Measurements from ENCODE around the gene SIGLEC7. TPM values are rescaled to one million over a fixed set of nuclear protein-coding genes. Genes with fewer than 3 reads are reported as not detected.

SIGLEC7 gene
- total and polyA plus RNA-seq, 9 donors = 0.38 to 3.7 (median 1.5) TPM; not detected in 2

GRCh38 chr19:51096473-51097165 lies 45.5 kb upstream of the SIGLEC7 start:
- no peak for TF ChIP-seq POLR2A (IDR thresholded peaks at IDR 0.05)
- TF ChIP-seq EP300 (IDR thresholded peaks at IDR 0.05) = no peak
- no peak for TF ChIP-seq CTCF (IDR thresholded peaks at IDR 0.05)
- H3K4me3 ChIP-seq = no peak overlapping the region
- peaks cover 14% of the 10 kb centered on the region for H3K4me1 ChIP-seq (ENCODE audit: insufficient read depth)
- intact Hi-C loops (cut with DNase I) = loop anchor here in 2 of 4 donors (2.0 to 10.0 kb wide), 4 partner anchors 74 to 169 kb away; no protein-coding TSS in a partner anchor
- H3K27me3 ChIP-seq = no peaks in the 10 kb centered on the region
- H3K27ac ChIP-seq = no peak overlapping the region
- H3K36me3 ChIP-seq = no peaks in the 10 kb centered on the region
- 80 to 84% (median 83%) methylated on average over 6 of the region's 6 CpGs for WGBS, 3 donors
- no peaks in the 10 kb centered on the region for H3K9me3 ChIP-seq
- DNase-seq = no peak

- H3K4me3 ChIP-seq = no peak overlapping the region
- no peak overlapping the region for H3K27ac ChIP-seq
- peak; percentile 67 to 78 (median 73) for DNase-seq
- WGBS, 3 donors = 10 to 17% (median 10%) methylated on average over 8 of the region's 8 CpGs
- TF ChIP-seq POLR2A (IDR thresholded peaks at IDR 0.05) (no peak), EP300 (IDR thresholded peaks at IDR 0.05) (no peak), CTCF (IDR thresholded peaks at IDR 0.05) (peak; percentile 9 to 41 (median 20))
- H3K9me3 ChIP-seq = no peaks in the 10 kb centered on the region
- H3K36me3 ChIP-seq = no peaks in the 10 kb centered on the region
- H3K4me1 ChIP-seq (ENCODE audit: insufficient read depth) = peaks cover 14% of the 10 kb centered on the region
- H3K27me3 ChIP-seq = no peaks in the 10 kb centered on the region
- intact Hi-C loops (cut with DNase I) = loop anchor here in 2 of 4 donors (2.0 to 10.0 kb wide), 4 partner anchors 74 to 170 kb away; no protein-coding TSS in a partner anchor
Measured at GRCh38 chr19:51097166-51097738, 44.8 kb upstream of the SIGLEC7 start.

DNA sequence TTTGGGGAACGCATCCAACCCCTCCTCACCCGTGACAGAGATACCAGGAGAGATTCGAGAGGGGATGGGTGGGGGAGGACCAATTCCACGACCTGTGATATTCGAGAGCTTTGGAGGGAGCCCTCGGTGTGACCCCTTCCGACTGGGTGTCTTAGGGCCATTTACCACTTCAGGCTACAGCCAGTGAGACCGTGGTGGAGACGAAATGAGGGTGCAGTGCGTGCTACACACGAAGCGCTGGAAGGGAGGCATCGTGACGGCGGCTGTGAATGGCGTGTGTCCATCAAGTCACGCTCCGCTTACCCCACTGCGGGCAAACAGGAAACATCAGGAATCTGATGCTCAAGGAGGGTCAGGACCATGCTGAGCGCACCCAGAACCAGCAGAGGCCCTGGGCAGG lies 44.3 kb upstream of the SIGLEC7 start:
- intact Hi-C loops (cut with DNase I) = loop anchor here in 2 of 4 donors (2.0 to 10.0 kb wide), 4 partner anchors 75 to 170 kb away; no protein-coding TSS in a partner anchor
- H3K4me1 ChIP-seq (ENCODE audit: insufficient read depth) = peaks cover 17% of the 10 kb centered on the region
- TF ChIP-seq CTCF (IDR thresholded peaks at IDR 0.05) = no peak
- no peak for TF ChIP-seq EP300 (IDR thresholded peaks at IDR 0.05)
- TF ChIP-seq POLR2A (IDR thresholded peaks at IDR 0.05) = no peak
- H3K4me3 ChIP-seq = no peak overlapping the region
- DNase-seq = no peak
- no peaks in the 10 kb centered on the region for H3K27me3 ChIP-seq
- H3K36me3 ChIP-seq = no peaks in the 10 kb centered on the region
- no peaks in the 10 kb centered on the region for H3K9me3 ChIP-seq
- no peak overlapping the region for H3K27ac ChIP-seq
- WGBS, 3 donors = 79 to 84% (median 84%) methylated on average over 20 of the region's 20 CpGs

DNA sequence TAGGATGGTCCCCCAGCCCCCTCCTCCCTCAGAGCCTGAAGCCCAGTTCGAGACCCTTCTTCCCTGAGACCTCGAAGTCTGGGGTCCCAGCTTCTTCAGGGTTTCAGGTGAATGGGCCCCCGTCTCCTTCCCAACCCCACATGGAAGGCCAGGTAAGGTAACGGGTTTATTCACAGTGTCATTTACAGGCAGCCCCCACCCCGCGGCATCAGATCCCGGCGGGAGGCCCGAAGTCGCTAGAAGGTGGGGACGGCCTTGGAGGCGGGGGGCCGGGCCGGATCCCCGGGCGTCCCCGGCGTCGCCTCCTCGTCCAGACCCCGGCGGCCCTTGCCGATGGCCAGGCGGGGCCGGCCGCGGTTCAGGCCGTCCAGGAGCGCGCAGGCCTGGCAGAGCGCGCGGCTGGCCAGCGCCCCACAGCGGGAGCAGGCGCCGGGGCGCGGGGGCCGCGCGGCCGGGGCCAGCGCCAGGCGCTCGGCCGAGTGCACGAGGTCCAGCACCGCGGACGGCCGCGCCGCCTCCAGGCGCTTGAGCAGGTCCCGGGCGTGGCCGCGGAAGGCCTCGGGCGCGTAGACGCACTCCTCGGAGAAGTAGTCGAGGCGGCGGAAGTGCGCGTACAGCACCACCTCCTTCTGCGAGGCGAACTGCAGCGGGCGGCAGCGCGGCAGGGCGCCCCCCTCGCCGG lies 43.6 kb upstream of the SIGLEC7 start:
- intact Hi-C loops (cut with DNase I) = loop anchor here in 2 of 4 donors (5.0 to 10.0 kb wide), 3 partner anchors 74 to 171 kb away; no protein-coding TSS in a partner anchor
- Histone ChIP-seq H3K9me3 (no peaks in the 10 kb centered on the region), H3K36me3 (no peaks in the 10 kb centered on the region), H3K4me3 (no peak overlapping the region), H3K27me3 (no peaks in the 10 kb centered on the region), H3K4me1 (ENCODE audit: insufficient read depth) (peaks cover 17% of the 10 kb centered on the region), H3K27ac (peak overlapping the region in 1 of 2 donors; percentile 34)
- 57 to 63% (median 63%) methylated on average over 76 to 78 of the region's 78 CpGs for WGBS, 3 donors
- TF ChIP-seq EP300 (IDR thresholded peaks at IDR 0.05) (no peak), CTCF (IDR thresholded peaks at IDR 0.05) (no peak), POLR2A (IDR thresholded peaks at IDR 0.05) (no peak)
- peak; percentile 43 to 76 (median 56) for DNase-seq
